ENCODE results near the gene CTTNBP2.
"Not testable (repeated sequence)": the region's sequence is repeated elsewhere in the genome, so short reads cannot be mapped to it uniquely, and the experiment has no call there.

CTTNBP2 gene

DNA sequence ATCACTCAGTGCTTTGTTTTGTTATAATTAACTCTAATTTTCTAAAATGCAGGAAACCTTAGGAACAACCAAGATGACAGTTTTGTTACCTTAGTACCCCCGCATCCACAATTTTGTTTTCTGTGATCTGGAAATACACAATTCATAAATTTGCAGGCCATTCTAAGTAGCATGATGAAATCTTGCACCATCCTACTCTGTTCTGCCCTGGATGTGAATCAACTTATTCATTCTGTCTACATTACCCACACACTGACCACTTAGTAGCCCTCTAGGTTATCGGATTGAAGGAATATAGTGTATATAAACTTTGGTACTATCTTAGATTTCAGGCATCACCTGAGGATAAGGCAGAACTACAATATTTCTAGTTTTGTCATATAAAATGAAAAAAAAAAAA lies 155.9 kb downstream of the CTTNBP2 start:
- no peaks in the 10 kb centered on the region for H3K9me3 ChIP-seq
- H3K4me3 ChIP-seq (ENCODE audit: low read depth in 1 of 2, low read length in 1 of 2), result no peak overlapping the region
- no peaks in the 10 kb centered on the region for H3K36me3 ChIP-seq
- TF ChIP-seq, protein P1, sequence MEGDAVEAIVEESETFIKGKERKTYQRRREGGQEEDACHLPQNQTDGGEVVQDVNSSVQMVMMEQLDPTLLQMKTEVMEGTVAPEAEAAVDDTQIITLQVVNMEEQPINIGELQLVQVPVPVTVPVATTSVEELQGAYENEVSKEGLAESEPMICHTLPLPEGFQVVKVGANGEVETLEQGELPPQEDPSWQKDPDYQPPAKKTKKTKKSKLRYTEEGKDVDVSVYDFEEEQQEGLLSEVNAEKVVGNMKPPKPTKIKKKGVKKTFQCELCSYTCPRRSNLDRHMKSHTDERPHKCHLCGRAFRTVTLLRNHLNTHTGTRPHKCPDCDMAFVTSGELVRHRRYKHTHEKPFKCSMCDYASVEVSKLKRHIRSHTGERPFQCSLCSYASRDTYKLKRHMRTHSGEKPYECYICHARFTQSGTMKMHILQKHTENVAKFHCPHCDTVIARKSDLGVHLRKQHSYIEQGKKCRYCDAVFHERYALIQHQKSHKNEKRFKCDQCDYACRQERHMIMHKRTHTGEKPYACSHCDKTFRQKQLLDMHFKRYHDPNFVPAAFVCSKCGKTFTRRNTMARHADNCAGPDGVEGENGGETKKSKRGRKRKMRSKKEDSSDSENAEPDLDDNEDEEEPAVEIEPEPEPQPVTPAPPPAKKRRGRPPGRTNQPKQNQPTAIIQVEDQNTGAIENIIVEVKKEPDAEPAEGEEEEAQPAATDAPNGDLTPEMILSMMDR (IDR thresholded peaks at IDR 0.05), result no peak
- H3K4me1 ChIP-seq (ENCODE audit: control insufficient read depth in 1 of 2, insufficient read depth in 1 of 2, low read depth in 1 of 2, low read length in 1 of 2), result no peaks in the 10 kb centered on the region
- no peak overlapping the region for H3K27ac ChIP-seq
- H3K27me3 ChIP-seq, result no peaks in the 10 kb centered on the region

DNA sequence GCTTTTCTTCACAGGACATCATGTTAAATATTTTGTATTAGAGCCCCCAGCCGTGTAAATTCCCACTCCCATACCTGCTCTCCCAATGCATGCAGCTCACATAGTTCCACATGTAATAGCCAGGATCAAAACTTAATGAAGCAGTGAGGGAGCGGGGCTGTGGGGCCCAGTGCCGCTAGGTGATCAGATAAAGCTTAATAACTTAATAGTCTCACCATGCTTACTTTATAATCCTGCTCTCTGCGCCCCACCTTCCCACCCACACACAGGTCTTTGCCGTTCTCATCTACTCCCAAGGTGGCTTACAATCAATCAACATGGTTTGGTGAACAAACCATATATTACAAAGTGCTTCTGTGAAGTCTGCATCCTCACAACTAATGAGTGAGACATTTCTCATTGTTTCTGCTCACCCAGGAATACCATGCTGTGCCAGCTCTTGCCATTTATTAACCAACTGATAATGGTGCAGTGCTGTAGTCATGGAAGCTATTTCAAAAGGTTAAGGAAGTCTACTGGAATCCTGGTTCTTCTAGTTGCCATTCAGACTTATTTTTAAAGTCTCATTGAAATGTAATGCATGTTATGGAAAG lies 156.4 kb downstream of the CTTNBP2 start:
- TF ChIP-seq, protein P1 (IDR thresholded peaks at IDR 0.05), result no peak
- Histone ChIP-seq H3K27ac (no peak overlapping the region), H3K9me3 (no peaks in the 10 kb centered on the region), H3K36me3 (no peaks in the 10 kb centered on the region), H3K4me3 (ENCODE audit: low read depth in 1 of 2, low read length in 1 of 2) (no peak overlapping the region), H3K4me1 (ENCODE audit: control insufficient read depth in 1 of 2, insufficient read depth in 1 of 2, low read depth in 1 of 2, low read length in 1 of 2) (no peaks in the 10 kb centered on the region), H3K27me3 (no peaks in the 10 kb centered on the region)

DNA sequence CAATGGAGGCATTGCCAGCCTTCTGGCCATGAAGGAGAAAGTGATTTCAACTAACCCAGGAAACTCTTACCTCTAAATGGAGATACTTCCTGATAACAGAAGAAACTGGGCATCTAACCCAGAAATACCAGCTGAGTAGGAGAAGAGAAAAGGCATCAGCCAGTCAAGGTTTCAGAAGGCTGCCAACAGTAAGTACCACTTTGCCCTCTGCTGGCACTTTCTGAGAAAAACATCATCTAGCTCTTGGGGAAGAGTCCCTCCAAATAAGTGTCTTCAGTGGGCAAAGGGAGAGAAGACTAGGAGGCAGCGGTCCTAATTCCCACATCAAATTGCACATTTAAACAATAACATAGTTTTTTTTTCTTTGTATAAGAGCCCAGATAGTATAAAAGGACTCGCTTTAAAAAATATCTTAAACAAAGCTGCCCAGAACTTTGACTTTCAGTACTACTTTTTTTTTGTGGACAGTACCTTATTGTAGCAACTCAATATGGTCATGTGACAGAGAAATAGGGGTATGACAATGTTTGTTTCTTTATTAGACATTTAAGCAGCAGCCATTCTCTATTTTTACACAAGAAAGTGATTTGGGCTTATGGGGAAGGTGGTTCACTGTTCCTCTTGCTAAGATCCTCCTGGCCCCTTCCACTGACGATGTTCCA lies 157.3 kb downstream of the CTTNBP2 start:
- Histone ChIP-seq H3K4me3 (ENCODE audit: low read depth in 1 of 2, low read length in 1 of 2) (no peak overlapping the region), H3K27ac (no peak overlapping the region), H3K4me1 (ENCODE audit: control insufficient read depth in 1 of 2, insufficient read depth in 1 of 2, low read depth in 1 of 2, low read length in 1 of 2) (no peaks in the 10 kb centered on the region), H3K36me3 (no peaks in the 10 kb centered on the region), H3K9me3 (no peaks in the 10 kb centered on the region), H3K27me3 (no peaks in the 10 kb centered on the region)
- TF ChIP-seq, protein P1 (IDR thresholded peaks at IDR 0.05), result no peak

DNA sequence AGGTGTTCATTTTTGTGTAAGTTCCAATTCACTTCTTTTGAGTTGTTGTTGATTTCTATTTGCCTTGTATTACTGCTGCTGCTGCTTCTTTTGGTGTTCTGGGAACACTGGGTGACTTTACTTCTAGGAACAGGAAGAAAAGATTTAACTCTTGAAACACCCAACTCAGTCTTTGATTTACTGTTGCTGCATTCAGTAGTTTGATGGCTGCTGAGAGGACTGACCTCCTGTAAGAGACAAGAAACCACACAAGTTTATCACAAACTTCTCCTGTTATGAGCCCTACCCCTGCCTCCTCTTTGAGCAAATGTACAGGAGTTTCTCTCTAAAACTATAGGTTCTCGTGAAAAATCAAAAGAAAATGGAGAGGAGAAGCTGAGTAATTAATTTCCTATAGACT lies 161.7 kb downstream of the CTTNBP2 start:
- no peak overlapping the region for H3K27ac ChIP-seq

DNA sequence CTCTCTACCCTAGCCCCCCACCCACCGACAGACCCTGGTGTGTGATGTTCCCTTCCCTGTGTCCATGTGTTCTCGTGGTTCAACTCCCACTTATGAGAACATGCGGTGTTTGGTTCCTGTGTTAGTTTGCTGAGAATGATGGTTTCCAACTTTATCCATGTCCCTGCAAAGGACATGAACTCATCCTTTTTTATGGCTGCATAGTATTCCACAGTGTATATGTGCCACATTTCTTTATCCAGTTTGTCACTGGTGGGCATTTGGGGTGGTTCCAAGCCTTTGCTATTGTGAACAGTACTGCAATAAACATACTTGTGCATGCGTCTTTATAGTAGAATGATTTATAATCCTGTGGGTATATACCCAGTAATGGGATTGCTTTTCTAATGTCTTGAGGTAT lies 165.1 kb downstream of the CTTNBP2 start:
- H3K4me1 ChIP-seq (ENCODE audit: control insufficient read depth in 1 of 2, insufficient read depth in 1 of 2, low read depth in 1 of 2, low read length in 1 of 2); H3K27ac ChIP-seq; H3K9me3 ChIP-seq: not testable (repeated sequence)

More for the DNA sequence above, 161.7 kb downstream of the CTTNBP2 start:
- no peaks in the 10 kb centered on the region for H3K36me3 ChIP-seq
- H3K9me3 ChIP-seq, result no peaks in the 10 kb centered on the region
- H3K27me3 ChIP-seq, result no peaks in the 10 kb centered on the region
- no peak overlapping the region for H3K4me3 ChIP-seq (ENCODE audit: low read depth in 1 of 2, low read length in 1 of 2)
- no peaks in the 10 kb centered on the region for H3K4me1 ChIP-seq (ENCODE audit: control insufficient read depth in 1 of 2, insufficient read depth in 1 of 2, low read depth in 1 of 2, low read length in 1 of 2)
- TF ChIP-seq, protein P1 (IDR thresholded peaks at IDR 0.05), result no peak

DNA sequence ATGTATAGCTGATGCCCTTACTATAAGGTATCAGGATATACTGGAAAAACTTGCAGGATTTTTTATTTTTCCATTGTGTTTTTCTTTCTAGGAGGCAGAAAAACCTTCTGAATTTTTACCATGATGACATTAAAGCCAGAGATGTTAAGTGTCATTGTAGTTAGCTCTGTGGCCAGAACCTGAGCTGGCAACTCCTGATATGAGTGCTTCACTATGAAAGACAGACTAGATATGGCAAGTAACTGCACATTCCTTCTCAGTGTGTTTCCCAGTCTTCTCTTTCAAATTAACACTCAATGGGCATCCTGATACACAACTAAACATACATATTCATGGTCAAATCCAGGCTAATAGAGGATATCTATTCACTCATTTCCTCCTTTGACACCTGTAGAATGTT lies 166.2 kb downstream of the CTTNBP2 start:
- TF ChIP-seq, protein P1 (IDR thresholded peaks at IDR 0.05), result no peak

More for the DNA sequence above, 165.1 kb downstream of the CTTNBP2 start:
- H3K4me3 ChIP-seq (ENCODE audit: low read depth in 1 of 2, low read length in 1 of 2); H3K36me3 ChIP-seq; H3K27me3 ChIP-seq: not testable (repeated sequence)

More for the DNA sequence above, 166.2 kb downstream of the CTTNBP2 start:
- no peaks in the 10 kb centered on the region for H3K36me3 ChIP-seq
- H3K27ac ChIP-seq, result no peak overlapping the region
- no peaks in the 10 kb centered on the region for H3K4me1 ChIP-seq (ENCODE audit: control insufficient read depth in 1 of 2, insufficient read depth in 1 of 2, low read depth in 1 of 2, low read length in 1 of 2)
- H3K9me3 ChIP-seq, result no peaks in the 10 kb centered on the region
- no peaks in the 10 kb centered on the region for H3K27me3 ChIP-seq
- no peak overlapping the region for H3K4me3 ChIP-seq (ENCODE audit: low read depth in 1 of 2, low read length in 1 of 2)
